HEK293 (cell line): ENCODE data around the gene SAMD14.

Source experiments
- BCL11B ChIP-seq: fragments of 450-650 bp; formaldehyde crosslinking; IDR thresholded peaks from 2 replicates; pipeline ENCODE4 v1.5.1; 2016; ENCODE audit warnings: low read depth, missing biosample characterization, missing genetic modification characterization
- EGR2 ChIP-seq: fragments of 450-650 bp; formaldehyde crosslinking; IDR thresholded peaks from 2 replicates; pipeline ENCODE4 v1.5.1; 2016; ENCODE audit warnings: low read depth, missing biosample characterization, missing genetic modification characterization
- KLF17 ChIP-seq: fragments of 450-650 bp; formaldehyde crosslinking; IDR thresholded peaks from 2 replicates; pipeline ENCODE4 v1.5.1; 2016; ENCODE audit warnings: missing biosample characterization, missing genetic modification characterization
- OSR2 ChIP-seq: fragments of 450-650 bp; formaldehyde crosslinking; IDR thresholded peaks from 2 replicates; pipeline ENCODE4 v1.5.1; 2016; ENCODE audit warnings: missing biosample characterization, missing genetic modification characterization
- OVOL3 ChIP-seq: fragments of 450-650 bp; formaldehyde crosslinking; IDR thresholded peaks from 2 replicates; pipeline ENCODE4 v1.5.1; 2016; ENCODE audit warnings: missing biosample characterization, missing genetic modification characterization
- PBX3 ChIP-seq: sonication (generic); formaldehyde crosslinking; IDR thresholded peaks from 2 replicates; pipeline ENCODE4 v1.8.1; 2022; ENCODE audit warnings: mild to moderate bottlenecking, moderate library complexity, missing genetic modification reagents
- REST ChIP-seq: fragments of 450-650 bp; formaldehyde crosslinking; IDR thresholded peaks from 2 replicates; pipeline ENCODE4 v1.5.1; 2016; ENCODE audit warnings: missing biosample characterization, missing genetic modification characterization
- SCRT2 ChIP-seq: fragments of 450-650 bp; formaldehyde crosslinking; IDR thresholded peaks from 2 replicates; pipeline ENCODE4 v1.5.1; 2016; ENCODE audit warnings: missing biosample characterization, missing genetic modification characterization
- SP7 ChIP-seq: fragments of 450-650 bp; formaldehyde crosslinking; IDR thresholded peaks from 2 replicates; pipeline ENCODE4 v1.5.1; 2016; ENCODE audit warnings: missing biosample characterization, missing genetic modification characterization
- WT1 ChIP-seq: fragments of 450-650 bp; formaldehyde crosslinking; IDR thresholded peaks from 2 replicates; pipeline ENCODE4 v1.5.1; 2016; ENCODE audit warnings: missing biosample characterization, missing genetic modification characterization
- ZBTB10 ChIP-seq: fragments of 450-650 bp; formaldehyde crosslinking; IDR thresholded peaks from 2 replicates; pipeline ENCODE4 v1.5.1; 2016; ENCODE audit warnings: missing biosample characterization, missing genetic modification characterization
- ZFHX2 ChIP-seq: fragments of 450-650 bp; formaldehyde crosslinking; conservative IDR thresholded peaks from 2 replicates; pipeline ENCODE4 v1.5.1; 2016; ENCODE audit warnings: missing biosample characterization, missing genetic modification characterization
- ZIC2 ChIP-seq: fragments of 450-650 bp; formaldehyde crosslinking; IDR thresholded peaks from 2 replicates; pipeline ENCODE4 v1.5.1; 2016; ENCODE audit warnings: missing biosample characterization, missing genetic modification characterization
- ZNF10 ChIP-seq: fragments of 450-650 bp; formaldehyde crosslinking; IDR thresholded peaks from 2 replicates; pipeline ENCODE4 v1.5.1; 2017; ENCODE audit warnings: missing biosample characterization, missing genetic modification characterization
- ZNF138 ChIP-seq: fragments of 450-650 bp; formaldehyde crosslinking; IDR thresholded peaks from 2 replicates; pipeline ENCODE4 v1.5.1; 2016; ENCODE audit warnings: missing biosample characterization, missing genetic modification characterization, borderline replicate concordance
- ZNF146 ChIP-seq: fragments of 450-650 bp; formaldehyde crosslinking; IDR thresholded peaks from 2 replicates; pipeline ENCODE4 v1.5.1; 2016; ENCODE audit warnings: missing biosample characterization, missing genetic modification characterization
- ZNF169 ChIP-seq: fragments of 450-650 bp; formaldehyde crosslinking; IDR thresholded peaks from 2 replicates; pipeline ENCODE4 v1.5.1; 2016; ENCODE audit warnings: missing biosample characterization, missing genetic modification characterization
- ZNF324 ChIP-seq: fragments of 450-650 bp; formaldehyde crosslinking; IDR thresholded peaks from 2 replicates; pipeline ENCODE4 v1.5.1; 2016; ENCODE audit warnings: missing biosample characterization, missing genetic modification characterization
- ZNF341 ChIP-seq: fragments of 450-650 bp; formaldehyde crosslinking; IDR thresholded peaks from 2 replicates; pipeline ENCODE4; 2016; ENCODE audit warnings: low read depth, missing biosample characterization, missing genetic modification characterization
- ZNF48 ChIP-seq: fragments of 450-650 bp; formaldehyde crosslinking; IDR thresholded peaks from 2 replicates; pipeline ENCODE4 v1.5.1; 2016; ENCODE audit warnings: missing biosample characterization, missing genetic modification characterization
- ZNF501 ChIP-seq: fragments of 450-650 bp; formaldehyde crosslinking; IDR thresholded peaks from 2 replicates; pipeline ENCODE4 v1.5.1; 2016; ENCODE audit warnings: missing biosample characterization, missing genetic modification characterization
- ZNF529 ChIP-seq: fragments of 450-650 bp; formaldehyde crosslinking; IDR thresholded peaks from 2 replicates; pipeline ENCODE4 v1.5.1; 2017; ENCODE audit warnings: missing genetic modification characterization, missing biosample characterization; ENCODE audit not compliant: insufficient replicate concordance
- ZNF580 ChIP-seq: fragments of 450-650 bp; formaldehyde crosslinking; IDR thresholded peaks from 2 replicates; pipeline ENCODE4 v1.5.1; 2016; ENCODE audit warnings: missing biosample characterization, missing genetic modification characterization
- ZNF610 ChIP-seq: fragments of 450-650 bp; formaldehyde crosslinking; IDR thresholded peaks from 2 replicates; pipeline ENCODE4 v1.5.1; 2016; ENCODE audit warnings: missing biosample characterization, missing genetic modification characterization, borderline replicate concordance
- ZNF654 ChIP-seq: fragments of 450-650 bp; formaldehyde crosslinking; IDR thresholded peaks from 2 replicates; pipeline ENCODE4 v1.5.1; 2016; ENCODE audit warnings: low read depth, missing biosample characterization, missing genetic modification characterization
- ZNF658 ChIP-seq: fragments of 450-650 bp; formaldehyde crosslinking; IDR thresholded peaks from 2 replicates; pipeline ENCODE4; 2016; ENCODE audit warnings: missing biosample characterization, missing genetic modification characterization
- ZNF692 ChIP-seq: fragments of 450-650 bp; formaldehyde crosslinking; IDR thresholded peaks from 2 replicates; pipeline ENCODE4 v1.5.1; 2016; ENCODE audit warnings: missing biosample characterization, missing genetic modification characterization
- ZNF747 ChIP-seq: fragments of 450-650 bp; formaldehyde crosslinking; IDR thresholded peaks from 2 replicates; pipeline ENCODE4 v1.5.1; 2016; ENCODE audit warnings: missing biosample characterization, missing genetic modification characterization
- ZSCAN16 ChIP-seq: fragments of 450-650 bp; formaldehyde crosslinking; IDR thresholded peaks from 2 replicates; pipeline ENCODE4 v1.5.1; 2016; ENCODE audit warnings: missing biosample characterization, missing genetic modification characterization

The SAMD14 gene

GRCh38 chr17:50161023-50161910, 31.3 kb upstream of the SAMD14 start (continued):
- TF ChIP-seq ZNF580 (tag by site-specific recombination) (no peak), EGR2 (tag by site-specific recombination) (peak; percentile 81), ZNF48 (tag by site-specific recombination) (no peak), SCRT2 (tag by site-specific recombination) (0 out of 2 replicates have a peak, but pooled peaks have one; percentile 44), ZNF658 (tag by site-specific recombination) (no peak), ZNF654 (tag by site-specific recombination) (peak; percentile 46), BCL11B (tag by site-specific recombination) (no peak), ZNF501 (peak; percentile 81), OSR2 (tag by site-specific recombination) (no peak), SP7 (tag by site-specific recombination) (peak; percentile 66; the same call in 1 of the 2 replicates), ZBTB10 (tag by site-specific recombination) (peak; percentile 60; the same call in 1 of the 2 replicates), ZNF692 (tag by site-specific recombination) (peak; percentile 54), ZNF341 (peak; percentile 78), ZNF610 (tag by site-specific recombination) (0 out of 2 replicates have a peak, but pooled peaks have one; percentile 58), ZNF138 (tag by site-specific recombination) (no peak), ZSCAN16 (peak; percentile 58; the same call in 1 of the 2 replicates), KLF17 (tag by site-specific recombination) (0 out of 2 replicates have a peak, but pooled peaks have one; percentile 44), ZNF146 (tag by site-specific recombination) (no peak), REST (tag by site-specific recombination) (peak; percentile 11; the same call in 1 of the 2 replicates), ZNF324 (tag by site-specific recombination) (no peak), OVOL3 (tag by site-specific recombination) (peak; percentile 10; the same call in 1 of the 2 replicates), ZNF529 (tag by site-specific recombination) (no peak), ZNF747 (tag by site-specific recombination) (no peak), ZFHX2 (tag by site-specific recombination) (peak; percentile 93), ZNF10 (no peak), ZIC2 (tag by site-specific recombination) (peak; percentile 78), PBX3 (CRISPR knock-in tag) (0 out of 2 replicates have a peak, but pooled peaks have one; percentile 53), WT1 (tag by site-specific recombination) (0 out of 2 replicates have a peak, but pooled peaks have one; percentile 43), ZNF169 (no peak)
